Amniotic epithelial cell (primary cell): ENCODE measurements around the gene CWC22.
"Not testable (repeated sequence)": the region's sequence is repeated elsewhere in the genome, so short reads cannot be mapped to it uniquely, and the experiment has no call there.

Experiments
- DNase-seq: peaks from one replicate; pipeline ENCODE4 v3.0.0-alpha.2; 2010; ENCODE audit warnings: low read depth

The CWC22 gene

DNA sequence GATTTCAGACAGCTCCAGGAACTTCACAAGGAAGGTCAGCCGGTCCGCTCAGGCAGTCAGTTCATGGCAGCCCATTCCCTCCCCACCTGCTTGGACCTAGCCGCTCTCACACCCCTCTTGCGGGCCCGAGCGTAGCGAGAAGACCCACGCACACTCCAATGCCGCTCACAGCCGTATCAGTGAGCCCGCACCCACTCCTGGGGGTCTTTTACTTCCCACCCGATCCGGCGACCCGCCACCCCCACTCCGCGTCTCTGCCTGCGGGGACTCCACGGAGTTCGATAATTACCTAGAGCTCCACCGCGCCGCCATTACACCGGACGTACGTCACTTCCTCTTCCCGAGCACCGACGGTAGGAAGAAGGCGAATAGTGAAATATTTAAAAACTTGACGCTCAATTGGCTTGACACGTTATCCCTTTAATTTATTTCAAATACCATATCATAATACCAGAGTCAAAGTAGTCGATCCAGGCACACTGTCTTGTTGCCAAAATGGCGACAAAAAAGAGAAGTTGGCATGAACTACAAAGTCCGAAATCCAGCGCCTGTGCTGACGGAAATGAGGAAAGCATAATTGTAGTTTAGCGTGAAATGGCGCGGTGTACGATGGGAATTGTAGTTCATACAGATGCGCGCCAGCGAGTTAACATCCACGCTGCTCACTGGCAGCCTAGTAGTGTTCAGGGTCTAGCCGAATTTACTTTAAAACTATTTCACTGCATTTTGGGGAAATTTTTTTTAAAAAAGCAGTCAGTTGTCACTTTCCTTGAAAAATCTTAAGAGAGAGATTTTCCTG is at the start of gene CWC22:
Gene CWC22 (minus strand): TSS at position 517 of the 799 bp plus-strand sequence. CDS start 13,956 bp downstream, outside the sequence.
- DNase-seq: peak; percentile 89

DNA sequence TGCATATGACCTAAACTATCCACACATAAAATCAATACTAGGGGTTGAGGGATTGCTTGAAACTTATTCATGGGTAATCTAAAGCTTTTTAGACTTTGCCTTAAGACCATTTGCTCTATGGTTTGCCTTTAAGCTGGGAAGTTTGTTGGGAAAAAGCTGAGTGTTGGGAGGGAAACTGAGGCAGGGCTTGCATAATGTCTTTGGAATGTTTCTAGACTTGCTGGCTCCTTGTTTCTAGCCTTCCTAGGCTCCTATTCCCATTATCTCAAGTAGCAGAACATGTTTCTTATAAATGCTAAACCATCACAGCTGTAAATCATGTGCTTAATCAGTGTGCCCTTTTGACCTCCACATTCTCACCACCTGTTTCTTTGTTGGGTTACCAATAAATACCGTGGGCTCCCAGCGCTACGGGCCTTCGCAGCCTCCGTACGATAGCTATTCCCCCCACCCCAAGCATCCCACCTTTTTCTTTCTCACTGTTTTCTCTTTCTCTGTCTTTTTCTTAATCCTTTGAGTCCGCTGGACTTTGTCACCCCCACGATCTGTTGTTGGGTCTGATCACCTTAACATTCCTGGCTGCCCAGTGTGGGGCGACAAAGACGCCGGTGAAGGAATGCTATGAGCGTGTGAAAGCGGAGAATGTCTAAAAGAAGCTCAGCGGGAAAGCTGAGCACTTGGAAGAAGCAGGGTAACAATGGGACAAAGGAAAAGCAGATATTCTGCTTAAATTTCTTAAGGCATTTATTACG is 49.4 kb upstream of the CWC22 start:
- no peak for DNase-seq

DNA sequence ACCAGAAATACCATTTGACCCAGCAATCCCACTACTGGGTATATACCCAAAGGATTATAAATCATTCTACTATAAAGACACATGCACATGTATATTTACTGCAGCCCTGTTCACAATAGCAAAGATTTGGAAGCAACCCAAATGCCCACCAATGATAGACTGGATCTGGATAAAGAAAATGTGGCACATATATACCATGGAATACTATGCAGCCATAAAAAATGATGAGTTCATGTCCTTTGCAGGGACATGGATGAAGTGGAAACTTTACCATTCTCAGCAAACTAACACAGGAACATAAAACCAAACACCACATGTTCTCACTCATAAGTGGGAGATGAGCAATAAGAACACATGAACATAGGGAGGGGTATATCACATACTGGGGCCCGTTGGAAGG is 47.5 kb upstream of the CWC22 start:
- DNase-seq: not testable (repeated sequence)

GRCh38 chr2:180050246-180050645 is 43.1 kb upstream of the CWC22 start:
- peak; percentile 15 for DNase-seq

DNA sequence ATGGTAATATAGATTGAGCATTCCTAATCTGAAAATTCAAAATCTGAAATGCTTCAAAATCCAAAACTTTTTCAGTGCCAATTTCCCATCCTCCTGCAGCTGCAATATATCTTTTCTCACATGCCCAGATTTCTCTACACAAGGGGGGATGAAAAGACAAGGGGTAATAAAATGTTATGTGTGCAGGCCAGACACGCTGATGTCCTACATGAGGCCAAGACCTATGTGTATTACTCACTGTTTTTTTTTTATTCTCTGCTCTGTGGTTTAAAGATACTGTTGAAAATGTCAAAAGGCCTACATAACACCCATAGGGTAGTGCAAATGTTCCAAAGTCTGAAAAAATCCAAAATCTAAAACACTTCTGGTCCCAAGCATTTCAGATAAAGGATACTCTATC is 41.2 kb upstream of the CWC22 start:
- DNase-seq: no peak

DNA sequence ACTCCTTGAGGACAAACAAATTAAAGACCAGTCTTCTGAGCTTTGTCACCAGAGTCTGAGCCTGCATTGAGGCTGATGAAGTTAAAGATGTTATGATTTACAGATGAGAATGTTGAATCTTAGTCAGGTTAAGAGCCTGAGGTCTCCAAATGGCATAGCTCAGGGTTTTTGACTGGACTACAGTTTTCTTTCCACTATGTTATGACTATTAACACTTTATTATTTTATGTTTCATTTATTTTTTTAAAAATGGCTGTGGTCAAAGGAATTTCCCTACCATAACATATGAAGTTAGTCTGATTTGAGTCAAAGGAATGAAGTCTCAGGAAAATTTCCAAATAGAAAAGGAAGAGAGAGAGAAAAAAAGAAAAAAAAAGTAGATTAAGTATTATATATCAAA is 39.7 kb upstream of the CWC22 start:
- DNase-seq: no peak

- DNase-seq: no peak
These were observed 39.1 kb upstream of the CWC22 start for GRCh38 chr2:180046202-180046601.

GRCh38 chr2:180040146-180040925 is 33.2 kb upstream of the CWC22 start:
- DNase-seq: peak; percentile 86

- DNase-seq: peak; percentile 3
These were observed 31.9 kb upstream of the CWC22 start for GRCh38 chr2:180038997-180039396.

GRCh38 chr2:180033993-180034894 is 27.1 kb upstream of the CWC22 start:
- peak; percentile 57 for DNase-seq

GRCh38 chr2:180029575-180029974 is 22.5 kb upstream of the CWC22 start:
- no peak for DNase-seq

- DNase-seq: no peak
These were observed 14.8 kb upstream of the CWC22 start for GRCh38 chr2:180021850-180022249.

GRCh38 chr2:180017784-180018183 is 10.7 kb upstream of the CWC22 start:
- DNase-seq: no peak

DNA sequence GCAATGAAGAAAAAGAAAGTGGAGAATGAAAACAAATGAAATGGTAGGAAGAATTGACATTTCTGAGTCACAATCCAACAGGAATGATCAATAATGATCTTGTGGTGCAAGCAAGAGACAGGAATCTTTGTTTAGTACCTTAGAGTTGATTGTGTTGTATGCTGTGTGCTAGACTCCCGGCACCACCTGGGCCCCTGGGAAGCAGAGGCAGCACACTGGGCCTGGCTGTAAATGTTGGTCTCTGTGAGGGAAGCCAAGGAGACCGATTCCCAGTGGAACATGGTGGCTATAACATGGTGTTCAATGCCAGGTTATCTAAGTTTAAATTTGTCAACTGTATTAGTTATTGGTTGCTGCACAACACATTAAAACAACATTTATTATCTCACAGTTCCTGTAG is 9.8 kb upstream of the CWC22 start:
- no peak for DNase-seq

DNA sequence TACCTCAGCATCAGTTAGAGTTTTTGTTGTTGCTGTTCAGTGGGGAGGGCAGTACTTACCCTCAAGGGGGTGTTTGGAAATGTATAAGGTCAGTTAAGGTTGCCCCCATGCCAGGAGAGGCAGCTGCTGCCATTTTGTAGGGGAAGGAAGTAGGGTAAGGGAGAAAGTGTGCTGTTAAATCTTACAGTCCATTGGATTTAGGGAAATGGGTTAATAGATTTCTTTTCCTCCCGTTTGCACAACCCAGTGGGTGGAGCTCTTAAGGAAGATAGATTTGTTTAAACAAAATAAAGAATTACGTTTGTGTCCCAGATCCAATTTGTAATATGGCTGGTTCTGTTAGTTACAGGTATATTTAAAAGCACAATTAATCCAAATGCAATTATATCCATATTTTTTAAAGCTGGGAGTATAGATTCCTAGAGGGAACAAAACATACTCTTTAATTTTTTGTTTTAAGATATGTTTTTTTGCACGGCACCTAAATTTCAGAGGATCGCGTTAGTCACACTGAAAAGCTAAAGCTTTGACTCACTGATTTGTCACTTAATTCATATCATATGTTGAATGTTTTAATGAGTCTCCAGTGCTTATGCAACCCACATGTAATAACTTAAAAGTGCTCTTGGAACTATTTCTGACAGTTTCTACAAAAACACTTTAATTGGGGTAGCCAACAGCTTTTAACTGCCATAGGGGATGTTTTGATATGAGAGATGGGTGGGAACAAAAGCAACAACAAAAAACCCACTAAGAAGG is 9.0 kb upstream of the CWC22 start:
- peak; percentile 40 for DNase-seq

GRCh38 chr2:180012523-180012922 is 5.4 kb upstream of the CWC22 start:
- DNase-seq: peak; percentile 83

GRCh38 chr2:180010701-180011100 is 3.6 kb upstream of the CWC22 start:
- DNase-seq: no peak

DNA sequence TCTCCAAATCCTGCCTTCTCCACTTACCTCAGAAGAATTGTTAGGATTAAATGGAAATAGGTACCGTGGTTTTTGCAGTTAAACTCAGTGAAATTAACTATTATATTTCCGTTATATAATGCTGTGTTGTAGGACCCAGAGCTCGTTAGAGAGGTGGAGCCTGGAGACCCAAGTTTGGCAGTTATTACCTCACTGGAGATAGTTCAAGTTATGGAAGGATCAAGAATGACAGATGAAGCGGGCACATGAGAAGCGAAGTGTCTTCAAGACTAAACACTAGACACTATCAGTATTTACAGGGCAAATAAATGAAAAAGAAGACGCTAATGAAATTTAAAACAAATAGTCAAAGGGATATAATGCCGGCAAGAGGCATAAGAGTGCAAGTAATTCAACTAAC is 866 bp downstream of the CWC22 start:
- DNase-seq: no peak

DNA sequence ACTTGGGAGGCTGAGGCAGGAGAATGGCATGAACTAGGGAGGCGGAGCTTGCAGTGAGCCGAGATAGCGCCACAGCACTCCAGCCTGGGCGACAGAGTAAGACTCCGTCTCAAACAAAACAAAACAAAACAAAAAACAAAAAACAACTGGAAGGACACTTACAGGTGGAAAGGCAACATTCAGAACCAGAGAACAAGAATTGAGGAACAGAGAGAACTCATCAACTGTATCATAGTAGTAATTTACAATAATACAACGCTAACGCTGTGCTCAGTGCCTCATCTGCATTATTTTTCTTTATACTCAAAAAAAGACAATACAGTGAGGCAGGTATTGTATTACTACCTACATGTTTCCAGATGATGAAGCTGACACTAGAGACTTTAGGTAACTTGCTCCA is 1.6 kb downstream of the CWC22 start:
- DNase-seq: not testable (repeated sequence)

DNA sequence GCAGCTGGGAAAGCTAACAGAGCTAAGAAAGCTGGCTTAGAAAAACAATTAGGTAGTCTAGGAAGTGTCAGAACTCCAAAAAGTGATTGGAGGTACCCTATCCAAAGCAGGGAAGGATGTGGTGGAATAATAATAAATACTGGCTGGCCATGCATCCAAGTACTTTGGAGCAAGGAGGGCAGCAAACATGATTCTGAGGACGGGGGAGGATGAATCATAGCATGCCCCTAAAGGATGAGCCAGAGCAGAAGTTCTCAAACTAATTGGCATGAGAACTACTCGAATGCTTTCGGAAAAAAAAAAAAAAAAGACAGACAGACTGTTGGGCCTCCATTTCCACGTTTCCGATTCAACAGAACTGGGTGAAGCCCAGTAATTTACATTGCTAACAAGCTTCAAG is 2.4 kb downstream of the CWC22 start:
- no peak for DNase-seq

- no peak for DNase-seq
These were observed 3.5 kb downstream of the CWC22 start for GRCh38 chr2:180003559-180003958.
